Measurements from ENCODE around the gene HTR1D.

Gene HTR1D

DNA sequence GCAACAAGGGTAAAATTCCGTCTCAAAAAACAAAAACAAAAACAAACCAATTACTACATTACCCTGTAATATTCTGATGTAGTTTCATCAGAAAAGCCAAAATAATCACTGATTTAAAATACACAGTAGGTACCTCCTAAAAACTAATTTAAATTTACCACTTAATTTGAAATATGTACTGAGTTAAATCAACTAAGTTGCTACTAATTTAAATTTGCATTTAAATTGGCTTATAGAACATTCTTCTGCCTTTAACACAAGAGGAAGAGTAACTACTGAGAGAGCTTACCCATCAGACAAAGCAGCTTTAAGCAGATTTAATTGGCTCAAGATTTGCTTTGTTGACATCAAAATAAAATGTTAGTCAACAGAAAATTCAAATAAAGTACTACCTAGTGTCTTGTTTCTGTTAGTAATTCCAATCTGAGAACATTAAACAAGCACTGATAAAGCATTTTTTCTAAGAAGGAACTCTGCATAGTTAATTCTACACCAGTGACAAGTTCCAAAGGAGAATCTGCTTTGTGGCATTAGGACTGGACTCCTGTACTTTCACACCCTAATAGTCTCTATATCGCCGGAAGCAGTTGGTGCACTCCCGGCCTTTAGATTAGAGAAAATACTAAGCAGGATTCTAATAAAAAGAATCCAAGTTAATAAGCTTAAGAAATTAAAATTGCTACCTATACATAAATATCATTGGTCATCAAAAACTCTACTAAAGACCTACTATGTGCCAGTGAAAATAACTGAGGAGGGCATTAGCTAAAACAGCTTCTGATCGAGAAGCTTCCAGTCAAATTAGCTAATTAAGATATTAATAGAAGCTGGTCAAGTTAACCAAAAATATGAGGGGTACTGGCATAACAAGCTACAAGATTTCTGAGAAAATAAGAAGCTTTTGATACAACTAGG is 57.1 kb downstream of the HTR1D start:
- Mint-ChIP-seq H3K4me1 (peaks cover 14% of the 10 kb centered on the region), H3K27me3 (no peaks in the 10 kb centered on the region), H3K9me3 (no peaks in the 10 kb centered on the region), H3K36me3 (no peaks in the 10 kb centered on the region), H3K4me3 (no peak overlapping the region), H3K27ac (no peak overlapping the region)
- ATAC-seq = no peak

- no peak for ATAC-seq
- Mint-ChIP-seq H3K36me3 (peaks cover 6% of the 10 kb centered on the region), H3K27me3 (no peaks in the 10 kb centered on the region), H3K27ac (no peak overlapping the region), H3K4me1 (peaks cover 15% of the 10 kb centered on the region), H3K9me3 (no peaks in the 10 kb centered on the region), H3K4me3 (no peak overlapping the region)
Observed at GRCh38 chr1:23156940-23157339, 60.4 kb downstream of the HTR1D start.

GRCh38 chr1:23152966-23153684 is 64.2 kb downstream of the HTR1D start:
- Mint-ChIP-seq H3K9me3 (no peaks in the 10 kb centered on the region), H3K27me3 (no peaks in the 10 kb centered on the region), H3K36me3 (peaks cover 6% of the 10 kb centered on the region), H3K27ac (no peak overlapping the region), H3K4me1 (peaks cover 17% of the 10 kb centered on the region), H3K4me3 (no peak overlapping the region)
- ATAC-seq = no peak

DNA sequence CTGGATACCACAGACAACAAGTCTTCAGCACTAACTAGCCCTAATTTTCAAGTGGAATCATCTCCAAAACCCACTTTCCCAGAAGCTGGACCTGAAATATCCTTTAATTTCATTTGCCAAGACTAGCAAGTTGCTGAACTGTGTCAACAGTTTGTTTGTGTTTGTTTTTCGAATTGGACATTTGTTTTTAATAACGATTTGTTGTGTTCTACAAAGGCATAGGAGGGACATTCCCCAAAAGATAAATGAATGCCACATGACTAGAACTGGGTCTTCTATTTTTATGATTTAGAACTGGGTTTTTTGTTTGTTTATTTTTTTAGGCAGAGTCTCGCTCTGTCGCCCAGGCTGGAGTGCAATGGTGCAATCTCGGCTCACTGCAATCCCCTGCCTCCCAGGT is 66.6 kb downstream of the HTR1D start:
- no peak for ATAC-seq
- Mint-ChIP-seq H3K4me1 (peaks cover 20% of the 10 kb centered on the region), H3K9me3 (no peaks in the 10 kb centered on the region)

GRCh38 chr1:23150125-23150524 is 67.2 kb downstream of the HTR1D start:
- Mint-ChIP-seq H3K27ac (no peak overlapping the region), H3K27me3 (no peaks in the 10 kb centered on the region), H3K36me3 (peaks cover 6% of the 10 kb centered on the region)

More for the DNA sequence above, 66.6 kb downstream of the HTR1D start:
- Mint-ChIP-seq H3K36me3 (peaks cover 6% of the 10 kb centered on the region), H3K27ac (no peak overlapping the region), H3K27me3 (no peaks in the 10 kb centered on the region), H3K4me3 (no peak overlapping the region)

GRCh38 chr1:23149114-23149513 is 68.2 kb downstream of the HTR1D start:
- Mint-ChIP-seq H3K27me3 (no peaks in the 10 kb centered on the region), H3K4me3 (no peak overlapping the region), H3K4me1 (peaks cover 27% of the 10 kb centered on the region), H3K27ac (no peak overlapping the region), H3K9me3 (no peaks in the 10 kb centered on the region), H3K36me3 (no peaks in the 10 kb centered on the region)
- ATAC-seq = no peak

More at GRCh38 chr1:23150125-23150524, 67.2 kb downstream of the HTR1D start:
- Mint-ChIP-seq H3K9me3 (no peaks in the 10 kb centered on the region), H3K4me3 (no peak overlapping the region), H3K4me1 (peaks cover 20% of the 10 kb centered on the region)
- no peak for ATAC-seq

DNA sequence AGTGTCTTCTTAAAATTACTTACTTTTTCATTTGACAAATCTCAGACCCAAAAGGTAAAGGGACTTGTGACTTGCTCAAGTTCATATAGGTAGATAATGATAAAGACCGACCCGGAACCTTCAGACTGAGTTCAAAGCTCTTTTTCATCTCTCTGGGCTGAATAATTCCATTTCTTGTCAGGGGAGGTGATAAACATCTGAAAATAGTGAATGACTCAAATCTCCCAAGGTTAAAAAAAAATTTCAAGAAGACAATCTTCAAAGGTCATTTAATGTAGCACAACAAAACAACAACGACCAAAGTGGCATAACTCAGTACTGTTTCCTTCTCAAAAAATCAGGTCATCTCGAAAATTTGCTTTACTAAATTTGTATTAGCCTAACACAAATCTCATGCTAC is 69.2 kb downstream of the HTR1D start:
- Mint-ChIP-seq H3K4me3 (no peak overlapping the region), H3K27me3 (no peaks in the 10 kb centered on the region), H3K27ac (peak overlapping the region; percentile 27)

More for the DNA sequence above, 69.2 kb downstream of the HTR1D start:
- no peaks in the 10 kb centered on the region for H3K9me3 Mint-ChIP-seq
- H3K36me3 Mint-ChIP-seq = no peaks in the 10 kb centered on the region
- no peak for ATAC-seq
- H3K4me1 Mint-ChIP-seq = peaks cover 27% of the 10 kb centered on the region

Measured in stimulated activated memory B cell treated with anti-CD40 and anti-IgM and Interleukin-4, amounts not matched to agents 10 μg/mL and 1 μg/mL and 100 μg/mL, for 72 hours (primary cell).